ENCODE measurements around the gene BIRC7. TPM values are rescaled to one million over a fixed set of nuclear protein-coding genes. Genes with fewer than 3 reads are reported as not detected.

BIRC7 gene
- total RNA-seq, result 0.39 TPM in 1 of 2 replicates, not detected in the other

GRCh38 chr20:63235399-63235983, at the start of gene BIRC7:
TSS of gene BIRC7 (plus strand) at chr20:63235905. CDS start at chr20:63236097, 192 bp downstream.

GRCh38 chr20:63216041-63216848, 19.5 kb upstream of the BIRC7 start, which contains the start of gene YTHDF1:
TSS of gene YTHDF1 (minus strand) at chr20:63216131. CDS start at chr20:63215892, 239 bp downstream.

GRCh38 chr20:63254232-63254605, 18.5 kb downstream of the BIRC7 start, which contains the start of gene NKAIN4:
TSS of gene NKAIN4 (minus strand) at chr20:63254463. CDS start at chr20:63254450, 13 bp downstream.

GRCh38 chr20:63272105-63273058, 36.7 kb downstream of the BIRC7 start, which contains the start of gene ARFGAP1:
TSS of gene ARFGAP1 (plus strand) at chr20:63272813. CDS start at chr20:63275581, 2,768 bp downstream.

Small RNA genes lying within 50 kb of the gene (small RNA-seq; reads per million reads assigned to genes)
- not detected for gene MIR3196
- not detected for gene MIR4326

Other genes with a start within 250 kb of the BIRC7 start
- gene BHLHE23, start 228.9 kb upstream of the BIRC7 start, total RNA-seq, result 0.39 TPM in 1 of 2 replicates, not detected in the other
- 31.4 and 59.1 TPM in 2 replicates for gene YTHDF1, start 19.8 kb upstream of the BIRC7 start, total RNA-seq
- not detected in 2 replicates for gene NKAIN4, start 18.6 kb downstream of the BIRC7 start, total RNA-seq
- 91.9 and 112 TPM in 2 replicates for gene ARFGAP1, start 36.9 kb downstream of the BIRC7 start, total RNA-seq
- gene COL20A1, start 57.3 kb downstream of the BIRC7 start, total RNA-seq, result not detected in 2 replicates
- not detected in 2 replicates for gene CHRNA4, start 125.4 kb downstream of the BIRC7 start, total RNA-seq
- not detected in 2 replicates for gene KCNQ2, start 236.8 kb downstream of the BIRC7 start, total RNA-seq